ENCODE measurements around the gene FGF7. TPM values are rescaled to one million over a fixed set of nuclear protein-coding genes. Genes with fewer than 3 reads are reported as not detected.

Gene FGF7
- total and polyA plus RNA-seq, 2 donors (not counting 1 experiment from before 2014, with no cell fraction given), result 0.10 TPM; not detected in 1

- TF ChIP-seq EZH2 (IDR thresholded peaks at IDR 0.05; ENCODE audit: borderline replicate concordance, insufficient read depth, low read depth, low read length, poor library complexity, severe bottlenecking) (no peak), CTCF (IDR thresholded peaks at IDR 0.05) (no peak)
- no peak overlapping the region for H3K4me2 ChIP-seq (replicated peaks; ENCODE audit: low read depth, low read length, poor library complexity, severe bottlenecking)
- Mint-ChIP-seq H3K27me3 (peaks cover 34% of the 10 kb centered on the region), H3K4me1 (no peaks in the 10 kb centered on the region), H3K27ac (no peak overlapping the region), H3K9me3 (ENCODE audit: insufficient read depth) (no peaks in the 10 kb centered on the region), H3K4me3 (no peak overlapping the region)
- H2AFZ ChIP-seq (ENCODE audit: insufficient read depth, low read depth, low read length, poor library complexity, severe bottlenecking), result no peak overlapping the region
- no peak overlapping the region for H3K4me3 ChIP-seq (ENCODE audit: control extremely low read depth in 1 of 5, extremely low read depth in 1 of 5, insufficient read depth in 1 of 5, low read depth in 2 of 5, low read length in 4 of 5)
- no peaks in the 10 kb centered on the region for H3K79me2 ChIP-seq (ENCODE audit: control insufficient read depth, insufficient read depth, low read length)
- no peaks in the 10 kb centered on the region for H4K20me1 ChIP-seq (ENCODE audit: control insufficient read depth, insufficient read depth, low read length, poor library complexity, severe bottlenecking)
- DNase-seq (no peak), ATAC-seq (ENCODE audit: low read depth) (no peak)
- no peaks in the 10 kb centered on the region for H3K36me3 ChIP-seq (replicated peaks in 1 of 2; ENCODE audit: control extremely low read depth in 1 of 2, control insufficient read depth in 1 of 2, extremely low read depth in 1 of 2, insufficient read depth in 2 of 2, low read length in 1 of 2)
- no peaks in the 10 kb centered on the region for H3K4me1 ChIP-seq (ENCODE audit: control insufficient read depth in 2 of 2, insufficient read depth in 2 of 2, low read length in 2 of 2)
- no peaks in the 10 kb centered on the region for H3K9me3 ChIP-seq (ENCODE audit: control extremely low read depth in 1 of 3, control insufficient read depth in 2 of 3, insufficient read depth in 1 of 3, low read length in 2 of 3)
- peaks cover 0 to 3% (median 1%) of the 10 kb centered on the region in 4 experiments for H3K27me3 ChIP-seq (replicated peaks in 1 of 4; ENCODE audit: control extremely low read depth in 1 of 4, control insufficient read depth in 3 of 4, insufficient read depth in 4 of 4, low read length in 3 of 4)
- POLR2A ChIA-PET, result no interaction called here
- H3K27ac ChIP-seq (ENCODE audit: low read length in 2 of 2), result no peak overlapping the region
- no peak overlapping the region for H3K9ac ChIP-seq (ENCODE audit: low read length)
- intact Hi-C loops (cut with micrococcal nuclease), result no loop called here
- CTCF ChIA-PET, result interaction anchor here (1.4 kb wide), 1 partner anchor 9 kb away, joined by 5 read pairs; no protein-coding TSS in a partner anchor
Measured at GRCh38 chr15:49412797-49413196, 10.2 kb upstream of the FGF7 start.

GRCh38 chr15:49415149-49415548 lies 7.9 kb upstream of the FGF7 start:
- H3K9me3 ChIP-seq (ENCODE audit: control extremely low read depth in 1 of 3, control insufficient read depth in 2 of 3, insufficient read depth in 1 of 3, low read length in 2 of 3), result no peaks in the 10 kb centered on the region
- ChIA-PET POLR2A (no interaction called here), CTCF (interaction anchor here (1.1 kb wide), 1 partner anchor 180 kb away, joined by 3 read pairs; no protein-coding TSS in a partner anchor)
- intact Hi-C loops (cut with micrococcal nuclease), result no loop called here
- no peaks in the 10 kb centered on the region for H3K4me1 ChIP-seq (ENCODE audit: control insufficient read depth in 2 of 2, insufficient read depth in 2 of 2, low read length in 2 of 2)
- no peak overlapping the region for H3K9ac ChIP-seq (ENCODE audit: low read length)
- H3K4me1 Mint-ChIP-seq, result no peaks in the 10 kb centered on the region
- DNase-seq (no peak), ATAC-seq (ENCODE audit: low read depth) (no peak)
- H3K36me3 ChIP-seq (replicated peaks in 1 of 2; ENCODE audit: control extremely low read depth in 1 of 2, control insufficient read depth in 1 of 2, extremely low read depth in 1 of 2, insufficient read depth in 2 of 2, low read length in 1 of 2), result no peaks in the 10 kb centered on the region
- TF ChIP-seq EZH2 (IDR thresholded peaks at IDR 0.05; ENCODE audit: borderline replicate concordance, insufficient read depth, low read depth, low read length, poor library complexity, severe bottlenecking) (no peak), CTCF (IDR thresholded peaks at IDR 0.05) (no peak)
- H3K4me2 ChIP-seq (replicated peaks; ENCODE audit: low read depth, low read length, poor library complexity, severe bottlenecking), result no peak overlapping the region
- no peak overlapping the region for H3K4me3 Mint-ChIP-seq
- no peaks in the 10 kb centered on the region for H3K9me3 Mint-ChIP-seq (ENCODE audit: insufficient read depth)
- peaks cover 29% of the 10 kb centered on the region for H3K27me3 Mint-ChIP-seq
- no peaks in the 10 kb centered on the region for H4K20me1 ChIP-seq (ENCODE audit: control insufficient read depth, insufficient read depth, low read length, poor library complexity, severe bottlenecking)
- no peaks in the 10 kb centered on the region for H3K79me2 ChIP-seq (ENCODE audit: control insufficient read depth, insufficient read depth, low read length)
- H2AFZ ChIP-seq (ENCODE audit: insufficient read depth, low read depth, low read length, poor library complexity, severe bottlenecking), result no peak overlapping the region
- no peak overlapping the region for H3K27ac ChIP-seq (ENCODE audit: low read length in 2 of 2)
- H3K27ac Mint-ChIP-seq, result no peak overlapping the region
- peaks cover 0 to 1% (median 0%) of the 10 kb centered on the region in 4 experiments for H3K27me3 ChIP-seq (replicated peaks in 1 of 4; ENCODE audit: control extremely low read depth in 1 of 4, control insufficient read depth in 3 of 4, insufficient read depth in 4 of 4, low read length in 3 of 4)
- no peak overlapping the region for H3K4me3 ChIP-seq (ENCODE audit: control extremely low read depth in 1 of 5, extremely low read depth in 1 of 5, insufficient read depth in 1 of 5, low read depth in 2 of 5, low read length in 4 of 5)
